ENCODE data around the gene CHSY1.
A peak's percentile ranks its signal among the peaks of the same experiment; 100 is the strongest.
"Not testable (repeated sequence)": the region's sequence is repeated elsewhere in the genome, so short reads cannot be mapped to it uniquely, and the experiment has no call there.

Gene CHSY1, protein sequence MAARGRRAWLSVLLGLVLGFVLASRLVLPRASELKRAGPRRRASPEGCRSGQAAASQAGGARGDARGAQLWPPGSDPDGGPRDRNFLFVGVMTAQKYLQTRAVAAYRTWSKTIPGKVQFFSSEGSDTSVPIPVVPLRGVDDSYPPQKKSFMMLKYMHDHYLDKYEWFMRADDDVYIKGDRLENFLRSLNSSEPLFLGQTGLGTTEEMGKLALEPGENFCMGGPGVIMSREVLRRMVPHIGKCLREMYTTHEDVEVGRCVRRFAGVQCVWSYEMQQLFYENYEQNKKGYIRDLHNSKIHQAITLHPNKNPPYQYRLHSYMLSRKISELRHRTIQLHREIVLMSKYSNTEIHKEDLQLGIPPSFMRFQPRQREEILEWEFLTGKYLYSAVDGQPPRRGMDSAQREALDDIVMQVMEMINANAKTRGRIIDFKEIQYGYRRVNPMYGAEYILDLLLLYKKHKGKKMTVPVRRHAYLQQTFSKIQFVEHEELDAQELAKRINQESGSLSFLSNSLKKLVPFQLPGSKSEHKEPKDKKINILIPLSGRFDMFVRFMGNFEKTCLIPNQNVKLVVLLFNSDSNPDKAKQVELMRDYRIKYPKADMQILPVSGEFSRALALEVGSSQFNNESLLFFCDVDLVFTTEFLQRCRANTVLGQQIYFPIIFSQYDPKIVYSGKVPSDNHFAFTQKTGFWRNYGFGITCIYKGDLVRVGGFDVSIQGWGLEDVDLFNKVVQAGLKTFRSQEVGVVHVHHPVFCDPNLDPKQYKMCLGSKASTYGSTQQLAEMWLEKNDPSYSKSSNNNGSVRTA

DNA sequence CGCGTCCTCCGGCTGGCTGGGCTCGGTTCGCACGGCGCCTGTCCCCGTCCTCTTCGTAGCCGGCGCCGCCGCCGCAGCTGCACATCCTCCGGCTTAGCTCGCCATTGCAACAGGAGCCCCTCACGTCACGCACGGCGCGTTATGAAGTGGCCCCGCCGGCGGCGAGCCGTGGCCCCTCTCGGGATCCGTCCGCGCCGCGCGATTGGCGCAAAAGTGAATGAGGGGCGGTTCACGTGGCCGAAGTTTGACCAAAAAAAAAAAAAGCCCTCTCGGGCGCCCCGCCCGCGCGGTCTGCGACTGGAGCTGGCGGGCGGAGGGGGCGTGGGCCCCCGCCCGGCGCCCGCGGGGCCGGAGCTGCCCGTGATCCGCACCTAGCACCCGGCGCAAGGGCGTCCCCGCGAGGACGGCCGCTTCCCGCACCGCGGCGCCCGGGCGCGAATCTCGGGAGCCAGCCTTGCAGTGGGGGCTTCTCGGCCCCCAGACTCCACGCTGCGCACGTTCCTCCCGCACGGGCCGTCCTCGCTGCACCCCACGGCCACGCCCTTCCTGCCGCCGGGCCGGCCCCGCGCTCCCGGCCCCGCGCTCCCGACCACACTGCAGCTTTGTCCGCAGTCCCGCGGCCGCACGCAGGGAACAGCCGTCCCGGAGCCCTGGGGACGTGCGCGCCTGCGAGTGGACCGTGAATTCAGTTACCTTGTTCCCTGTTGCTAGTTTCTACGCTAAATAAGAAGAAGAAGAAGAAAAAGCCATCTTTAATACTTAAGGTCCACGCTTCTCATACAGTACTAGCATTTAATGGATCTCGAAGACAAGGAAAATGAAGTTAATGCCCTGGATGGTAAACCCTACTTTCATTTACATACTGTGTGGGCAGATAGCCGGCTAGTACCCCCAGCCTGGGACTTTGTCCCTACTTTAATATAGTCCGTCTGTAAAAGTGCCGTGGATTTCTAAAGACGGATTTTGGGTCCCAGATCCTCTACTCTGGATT, at the start of gene CHSY1:
Gene CHSY1 (minus strand): TSS at position 219 of the 991 bp plus-strand sequence. CDS start 592 bp downstream, outside the sequence.
- peak; percentile 52 for DNase-seq

DNA sequence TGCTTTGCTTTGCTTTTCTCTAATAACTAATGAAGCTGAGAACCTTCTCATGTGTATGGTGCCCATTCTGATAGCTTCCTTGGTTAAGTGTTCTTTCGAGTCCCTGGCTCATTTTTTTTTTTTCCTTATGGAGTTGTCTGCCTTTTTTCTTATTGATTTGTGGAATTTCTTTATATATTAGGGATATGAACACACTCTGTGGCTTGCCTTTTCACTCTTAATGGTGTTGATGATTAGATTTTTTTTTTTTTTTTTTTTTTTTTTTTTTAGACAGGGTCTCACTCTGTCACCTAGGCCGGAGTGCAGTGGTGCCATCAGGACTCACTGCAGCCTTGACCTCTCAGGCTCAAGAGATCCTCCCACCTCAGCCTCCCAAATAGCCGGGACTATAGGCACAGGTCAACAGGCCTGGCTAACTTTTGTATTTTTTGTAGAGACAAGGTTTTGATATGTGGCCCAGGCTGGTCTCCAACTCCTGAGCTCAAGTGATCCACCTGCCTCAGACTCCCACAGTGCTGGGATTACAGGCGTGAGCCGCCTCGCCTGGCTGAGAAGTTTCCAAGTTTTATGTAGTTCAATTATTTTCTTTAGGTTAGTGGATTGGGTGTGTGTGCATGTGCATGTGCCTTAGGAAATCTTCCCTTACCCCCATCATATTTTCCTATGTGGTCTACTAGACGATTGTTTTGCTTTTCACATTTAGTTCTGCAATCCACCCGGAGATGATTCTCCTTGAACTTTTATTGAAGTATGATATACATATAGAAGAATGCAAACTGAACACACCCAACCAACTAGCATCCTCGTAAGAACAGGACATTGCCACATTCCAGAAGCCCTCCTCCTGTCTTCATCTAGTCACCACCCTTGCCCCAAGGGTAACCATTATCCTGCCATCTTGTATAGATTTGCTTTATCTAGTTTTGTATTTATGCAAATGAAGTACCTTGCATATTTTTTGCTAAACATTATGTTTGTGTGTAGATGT, 44.9 kb upstream of the CHSY1 start:
- no peak for DNase-seq

DNA sequence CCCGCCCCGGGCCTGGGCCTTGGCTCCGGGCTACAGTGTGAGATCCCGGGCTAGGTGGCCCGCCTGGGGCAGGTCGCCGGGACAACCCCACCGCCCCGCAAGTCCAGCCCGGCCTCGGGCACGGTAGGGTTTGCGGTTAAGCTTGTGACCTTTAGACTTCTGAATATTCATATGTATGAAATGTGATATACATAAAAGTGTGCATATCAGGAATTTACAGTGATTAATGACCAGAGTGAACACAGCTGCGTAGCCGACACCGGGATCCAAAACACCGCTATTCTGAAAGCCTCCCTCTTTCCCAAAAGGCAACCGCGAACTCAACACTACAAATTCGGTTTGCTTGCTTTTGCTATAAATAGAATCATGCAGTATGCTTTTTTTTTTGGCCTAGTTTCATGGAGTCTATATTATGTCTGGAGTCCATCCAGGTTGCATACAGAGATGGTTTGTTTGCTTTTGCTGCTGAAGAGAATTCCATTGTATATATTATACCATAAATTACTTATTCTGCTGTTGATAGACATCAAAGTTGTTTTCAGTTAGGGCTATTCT, 43.8 kb upstream of the CHSY1 start:
- DNase-seq, result no peak

DNA sequence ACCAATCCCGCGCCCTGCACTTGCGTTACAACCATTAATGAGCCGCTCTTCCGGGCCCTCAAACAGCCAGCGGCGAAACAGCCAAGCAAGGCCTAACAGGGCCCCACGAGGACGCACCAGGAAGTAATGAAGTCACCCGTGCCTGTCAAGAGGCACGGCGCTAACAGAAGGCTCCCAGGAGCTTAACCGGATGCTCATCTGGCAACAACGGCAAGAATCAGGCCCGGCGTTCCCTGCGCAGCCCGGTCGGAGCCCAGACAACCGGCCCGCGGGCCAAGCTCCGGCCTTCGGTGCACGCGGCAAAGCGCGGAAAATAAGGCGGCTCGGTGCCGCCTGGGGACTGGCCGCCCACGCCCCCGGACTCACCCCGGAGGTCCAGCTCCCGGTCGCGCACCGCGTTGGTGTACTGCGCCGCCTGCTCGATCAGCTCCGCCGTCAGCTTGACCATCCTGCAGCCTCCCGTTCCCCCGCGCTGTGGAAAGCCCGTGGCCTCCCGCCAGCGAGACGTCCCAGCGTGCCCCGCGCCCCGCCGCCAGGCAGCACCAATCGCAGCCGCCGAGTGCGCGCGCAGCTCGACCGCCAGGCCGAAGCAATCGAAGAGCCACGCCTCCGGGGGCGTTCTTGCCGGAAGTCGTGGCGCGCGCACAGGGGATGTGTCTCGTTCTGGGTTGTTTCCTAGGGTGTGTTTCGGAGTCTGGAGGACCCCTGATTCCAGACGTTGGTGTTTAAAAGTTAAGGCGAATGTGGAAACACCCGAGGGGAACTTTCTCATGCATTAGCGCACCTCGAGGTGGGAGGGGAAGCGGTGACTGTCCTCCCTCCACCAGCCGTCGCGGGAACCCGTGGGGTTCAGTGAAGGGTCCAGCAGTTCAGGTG, 43.1 kb upstream of the CHSY1 start, which contains the start of gene SNRPA1:
Gene SNRPA1 (minus strand): TSS at position 518 of the 876 bp plus-strand sequence. CDS start 70 bp downstream, at position 448.
- DNase-seq, result peak; percentile 63

DNA sequence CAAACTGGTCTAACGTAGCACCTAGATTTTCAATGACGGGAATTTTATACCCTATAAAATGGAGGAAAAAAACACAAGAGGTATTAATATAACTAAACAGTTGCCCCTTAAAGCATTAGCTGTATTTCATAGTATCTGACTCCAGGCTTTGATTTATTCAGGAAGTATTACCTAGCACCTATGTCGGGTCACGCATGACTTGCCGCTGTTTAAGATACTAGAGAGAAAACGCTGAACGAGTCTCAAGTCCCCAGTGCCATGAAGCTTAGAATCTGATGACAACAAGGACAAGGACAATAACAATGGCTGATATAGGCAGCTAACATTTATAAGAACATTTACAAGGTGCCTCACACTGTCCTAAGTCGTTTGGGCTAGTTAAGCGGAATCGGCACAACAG, 41.3 kb upstream of the CHSY1 start:
- no peak for DNase-seq

DNA sequence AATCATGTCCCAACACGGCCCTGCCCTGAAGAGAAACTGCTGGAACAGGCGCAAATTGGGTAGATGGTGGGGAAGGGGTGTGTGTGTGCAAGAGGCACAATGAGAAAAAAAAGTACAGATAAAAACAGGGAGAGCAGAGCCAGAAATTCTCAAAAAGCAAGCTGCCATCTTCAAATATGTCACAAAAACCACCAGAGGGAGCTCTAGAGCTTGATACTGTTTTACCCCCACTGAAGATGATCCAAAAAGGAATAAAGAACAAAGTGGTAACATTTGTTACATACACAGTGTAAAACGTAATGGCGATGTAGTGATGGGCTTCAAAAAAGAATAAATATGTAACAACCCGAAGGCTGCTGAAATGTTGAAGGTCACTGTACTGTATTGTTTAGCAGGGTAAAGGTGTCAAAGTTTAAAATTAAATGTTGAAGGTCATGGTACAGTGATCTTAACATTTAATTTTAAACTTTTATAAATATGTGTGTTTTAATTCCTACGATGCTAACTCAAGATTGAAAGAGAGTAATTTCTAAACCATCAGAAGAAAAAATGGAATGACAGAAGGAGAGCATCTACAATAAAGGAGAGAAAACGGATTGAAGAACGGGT, 37.2 kb upstream of the CHSY1 start:
- DNase-seq, result no peak

DNA sequence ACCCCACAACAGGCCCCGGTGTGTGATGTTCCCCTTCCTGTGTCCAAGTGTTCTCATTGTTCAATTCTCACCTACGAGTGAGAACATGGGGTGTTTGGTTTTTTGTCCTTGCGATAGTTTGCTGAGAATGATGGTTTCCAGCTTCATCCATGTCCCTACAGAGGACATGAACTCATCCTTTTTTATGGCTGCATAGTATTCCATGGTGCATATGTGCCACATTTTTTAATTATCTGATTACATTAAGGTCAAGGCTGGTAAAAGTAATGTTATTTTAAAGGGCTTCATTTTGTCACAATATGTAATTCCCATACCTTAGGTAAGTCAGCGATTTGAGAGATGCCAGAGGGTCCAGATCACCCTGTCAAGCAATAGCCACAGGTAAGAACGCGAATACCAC, 35.5 kb upstream of the CHSY1 start:
- not testable (repeated sequence) for DNase-seq

DNA sequence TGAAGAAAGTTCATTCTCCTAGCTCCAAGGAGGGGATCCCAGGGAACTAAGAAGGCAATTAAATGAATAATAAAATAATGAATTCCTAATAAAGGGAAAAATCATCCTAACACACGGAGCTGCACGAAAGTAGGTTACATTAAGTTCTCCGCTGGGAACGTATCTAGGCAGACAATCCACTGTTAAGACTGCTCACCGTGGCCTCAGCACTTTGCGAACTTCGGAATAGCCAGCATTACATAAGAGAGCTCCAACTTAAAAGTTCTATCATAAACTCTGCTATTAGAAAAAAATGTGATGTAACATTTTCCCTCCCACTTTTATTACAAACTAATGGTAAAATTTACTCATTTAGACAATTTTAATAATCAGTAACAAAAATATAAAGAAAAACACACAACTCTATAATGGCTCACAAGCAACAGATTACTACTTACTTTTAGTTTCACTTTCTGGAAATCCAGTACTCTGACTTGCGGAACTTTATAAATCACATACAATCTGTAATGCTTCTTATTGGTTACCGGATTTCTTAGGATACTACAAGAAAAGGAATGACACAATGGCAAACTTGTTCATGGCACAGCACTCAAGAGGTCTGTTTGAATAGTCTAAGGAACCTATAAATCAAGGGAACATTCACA, 34.7 kb upstream of the CHSY1 start:
- no peak for DNase-seq

DNA sequence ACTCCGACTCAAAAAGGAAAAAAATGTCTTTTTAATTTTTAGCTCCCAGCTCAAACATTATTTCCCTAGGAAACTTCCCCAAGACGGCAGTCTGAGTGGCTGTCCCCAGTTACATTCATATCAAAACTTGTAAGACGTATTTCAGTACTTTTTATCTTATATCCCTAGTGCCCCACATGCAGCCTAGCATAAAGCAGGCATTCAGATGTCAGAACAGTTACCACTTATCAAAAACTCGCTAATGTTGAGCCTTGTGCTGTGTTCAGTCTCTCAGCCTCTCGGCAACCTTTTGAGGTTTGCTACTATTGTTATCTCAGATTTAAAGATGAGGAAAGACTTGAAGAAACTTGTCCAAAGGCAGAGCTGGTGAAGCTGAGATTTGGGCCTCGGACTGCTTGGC, 32.1 kb upstream of the CHSY1 start:
- DNase-seq, result no peak

DNA sequence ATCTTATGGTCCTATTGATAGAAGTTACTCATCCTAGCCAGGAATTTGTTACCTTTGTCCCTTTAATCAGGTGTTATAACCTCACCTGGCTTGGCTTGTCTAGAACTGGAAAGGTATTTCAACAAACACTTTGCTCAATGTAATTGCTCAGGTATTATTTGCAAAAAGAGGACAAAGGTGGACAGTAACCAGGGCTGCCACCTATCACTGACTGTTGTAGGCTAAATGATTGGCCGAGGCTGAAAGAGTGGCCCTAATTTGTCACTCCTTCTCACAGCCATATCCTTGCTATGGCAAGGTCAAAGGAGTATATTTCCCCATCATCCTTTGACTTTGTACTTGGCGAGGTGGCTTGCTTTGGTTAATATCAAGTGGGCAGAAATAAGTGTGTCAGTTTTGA, 28.2 kb upstream of the CHSY1 start:
- no peak for DNase-seq

DNA sequence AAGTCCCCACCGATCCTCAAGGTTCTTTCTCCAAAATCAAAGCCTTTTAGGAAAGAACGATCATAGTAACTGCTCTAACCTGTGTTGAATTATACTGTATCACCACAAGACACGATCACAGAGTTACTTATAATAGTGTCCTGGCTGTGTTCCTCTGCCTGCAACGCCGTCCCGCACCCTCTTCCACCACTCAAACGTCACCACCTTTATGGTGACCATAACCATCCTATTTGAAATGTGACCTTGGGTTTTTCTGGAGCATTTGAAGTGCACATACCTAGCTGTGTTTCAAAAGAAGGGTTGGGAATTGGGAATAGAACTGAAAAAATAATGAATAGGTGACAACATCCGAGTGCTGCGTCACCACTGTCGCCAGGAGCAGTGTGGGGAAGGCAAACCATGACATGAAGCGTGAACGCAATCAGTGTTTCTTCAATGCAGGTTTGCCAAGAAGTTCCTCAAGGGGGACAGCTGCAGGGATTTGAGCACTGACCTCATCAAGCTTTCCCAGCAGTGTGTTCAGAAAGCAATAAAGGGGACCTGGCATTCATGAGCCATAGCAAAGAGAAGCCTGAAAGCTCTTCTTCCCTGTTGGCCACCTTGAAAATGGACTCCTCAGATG, 26.2 kb upstream of the CHSY1 start:
- no peak for DNase-seq

DNA sequence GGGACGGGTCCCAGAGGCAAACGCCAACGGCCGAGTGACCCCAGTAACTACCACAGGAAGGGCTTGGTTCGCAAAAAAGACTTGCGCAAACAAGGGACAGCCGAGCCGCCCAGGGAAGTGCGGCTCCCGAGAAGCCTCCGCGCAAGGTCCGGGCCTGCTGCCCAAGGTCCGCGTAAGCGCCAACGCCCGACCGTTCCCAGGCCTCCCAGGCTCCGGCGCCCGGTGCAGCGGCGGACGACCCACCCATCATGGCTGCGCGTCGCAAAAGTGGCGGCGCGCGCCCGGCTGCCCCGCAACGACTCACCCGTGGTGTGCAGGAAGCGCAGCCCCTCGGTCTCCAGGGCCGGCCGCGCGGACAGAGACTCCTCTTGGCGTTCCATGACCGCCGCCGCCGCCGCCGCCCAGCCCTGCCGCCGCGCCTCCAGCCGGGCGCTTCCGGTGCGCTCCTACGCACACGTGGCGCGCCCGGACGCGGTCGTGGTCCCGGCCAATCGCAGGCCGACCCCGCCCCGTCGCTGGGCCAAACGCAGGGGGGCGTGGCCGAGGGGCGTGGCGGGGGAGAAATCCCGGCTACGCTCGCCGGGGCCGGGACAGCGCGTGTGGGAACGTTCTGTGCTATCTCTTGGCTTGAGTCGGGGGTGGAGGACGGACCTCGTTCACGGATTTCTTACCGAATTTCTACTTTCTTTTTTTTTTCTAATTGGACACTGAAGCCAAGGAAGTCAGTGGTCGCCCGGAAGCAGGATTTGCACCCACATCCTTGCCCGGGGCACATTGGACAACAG, 25.4 kb upstream of the CHSY1 start, which contains the start of gene SELENOS:
Gene SELENOS (minus strand): TSS at position 448 of the 785 bp plus-strand sequence. CDS start 68 bp downstream, at position 380.
- DNase-seq, result peak; percentile 26

DNA sequence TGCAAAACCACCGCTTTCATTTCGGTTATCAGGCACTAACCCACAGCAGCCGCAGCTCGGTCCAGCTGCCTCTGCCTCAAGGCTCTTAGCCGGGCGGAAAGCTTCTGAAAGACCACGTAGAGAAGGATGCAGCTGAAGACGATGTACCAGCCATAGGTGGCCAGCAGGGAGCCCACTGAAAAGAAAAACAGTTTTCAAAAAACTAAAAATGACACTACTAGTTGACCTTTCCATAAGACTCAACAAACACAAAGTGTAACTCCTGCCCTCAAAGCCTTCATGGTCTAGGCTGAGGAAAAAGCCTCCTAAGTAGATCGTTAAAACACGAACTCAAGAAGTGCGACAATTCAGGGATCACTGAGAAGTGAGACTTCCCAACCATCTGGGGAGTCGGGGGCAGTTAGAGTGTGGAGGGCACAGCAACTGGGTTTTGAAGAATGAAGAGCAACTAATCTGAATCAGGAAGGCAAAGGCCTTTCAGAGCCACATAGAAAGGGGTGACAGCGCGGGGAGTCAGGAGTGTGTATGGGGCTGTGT, 24.7 kb upstream of the CHSY1 start:
- DNase-seq, result peak; percentile 2

DNA sequence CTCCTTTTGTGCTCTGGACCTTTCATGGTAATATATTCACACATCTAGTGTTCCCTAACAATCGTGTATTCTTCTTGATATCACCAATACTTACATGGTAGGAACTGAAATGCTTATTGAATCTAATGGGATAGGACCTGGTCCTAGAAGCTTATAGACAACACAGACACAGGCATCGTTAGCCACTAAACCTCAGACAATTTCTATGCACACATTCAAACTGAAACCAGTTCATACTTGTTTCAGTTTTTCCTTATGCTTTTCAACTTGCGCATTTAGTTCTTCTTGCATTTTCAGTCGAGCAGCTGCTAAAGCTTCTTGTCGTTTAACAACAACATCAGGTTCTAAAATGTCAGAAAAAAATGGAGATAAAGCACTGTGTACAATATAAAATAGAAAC, 23.2 kb upstream of the CHSY1 start:
- no peak for DNase-seq

DNA sequence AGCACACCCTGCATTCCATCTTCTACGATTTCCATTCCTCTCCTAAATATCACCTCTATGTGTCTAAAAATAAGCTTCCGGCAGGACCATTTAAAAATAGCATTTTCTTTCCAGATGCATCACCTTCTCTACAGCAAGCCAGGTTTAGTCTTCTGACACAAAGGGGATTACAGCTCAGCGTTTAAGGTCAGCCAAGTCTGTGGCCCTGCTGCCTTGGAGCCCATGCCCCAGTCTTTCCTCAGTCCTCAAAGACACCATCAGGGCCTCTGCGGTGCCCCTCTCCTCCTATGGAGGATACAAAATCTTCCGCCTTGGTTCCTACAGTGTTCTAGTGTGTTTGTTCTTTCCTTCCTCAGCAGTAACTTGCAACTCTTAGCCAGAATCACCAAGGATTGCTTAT, 21.7 kb upstream of the CHSY1 start:
- DNase-seq, result no peak

DNA sequence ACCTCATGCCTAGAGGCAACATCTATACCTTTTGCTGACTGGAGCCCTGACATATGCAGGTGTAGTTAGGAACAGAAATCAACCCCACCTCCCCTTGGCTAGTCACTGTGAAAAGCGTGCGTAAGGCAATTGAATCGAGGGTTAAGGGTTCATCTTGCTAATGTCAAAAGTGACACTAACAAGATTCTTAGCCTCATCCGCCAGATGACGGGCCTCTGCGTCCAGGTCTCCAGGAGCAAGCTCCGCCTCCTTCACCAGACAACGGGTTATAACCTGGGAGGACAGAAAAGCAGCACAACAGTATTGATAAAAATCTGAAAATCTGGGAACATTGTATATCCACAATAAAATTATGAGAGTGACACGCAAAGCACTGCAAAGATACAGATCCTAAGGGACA, 20.7 kb upstream of the CHSY1 start:
- DNase-seq, result no peak

DNA sequence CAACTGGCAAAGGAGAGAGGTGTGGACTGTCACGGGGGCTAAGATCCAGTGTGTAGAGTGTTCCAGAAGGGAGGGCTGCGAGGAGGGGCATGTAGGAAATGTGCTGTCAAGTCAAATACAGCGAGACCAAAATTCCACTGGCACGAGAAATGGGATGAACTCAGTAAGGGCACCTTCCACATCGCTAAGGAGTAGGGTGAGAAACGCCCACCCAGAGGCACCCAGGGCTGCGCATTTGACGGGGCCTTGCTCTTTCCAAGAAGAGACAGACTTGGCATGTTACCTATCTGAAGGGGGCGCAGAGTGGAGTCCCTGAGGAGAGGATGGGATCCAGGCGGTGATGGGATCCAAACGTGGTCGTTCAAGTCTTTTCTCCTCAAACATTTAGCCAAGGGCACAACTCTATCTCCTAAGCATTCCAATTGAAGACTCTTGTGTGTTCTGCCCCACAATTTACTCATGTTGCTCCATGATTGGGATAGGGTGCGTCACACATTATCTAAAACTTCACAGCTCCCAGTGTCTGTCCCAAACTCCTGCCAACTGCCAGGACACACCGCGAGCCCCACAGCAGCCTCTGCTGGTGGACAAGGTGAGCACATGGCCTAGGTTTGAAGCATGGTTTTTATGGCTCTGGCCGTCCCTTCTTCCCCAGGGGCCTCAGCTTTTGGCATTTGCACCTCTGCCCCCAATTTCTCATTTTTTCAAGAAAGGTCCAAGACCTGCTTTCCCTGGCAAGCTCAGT, 17.8 kb upstream of the CHSY1 start:
- no peak for DNase-seq
